Esophagus (tissue), 2 donors: ENCODE results near the gene LIN7A. TPM values are rescaled to one million over a fixed set of nuclear protein-coding genes. Genes with fewer than 3 reads are reported as not detected.

ENCODE experiments used
- H3K27ac ChIP-seq, 2 donors: one replicate each; pipeline ENCODE4 v1.5.1; 2013; ENCODE audit warnings: low read depth in 2 of 2, mild to moderate bottlenecking in 2 of 2, inconsistent platforms in 1 of 2, low read length in 1 of 2, moderate library complexity in 1 of 2
- H3K27me3 ChIP-seq, 2 donors: one replicate each; pipeline ENCODE4 v1.6.1; 2013; ENCODE audit warnings: low read length in 2 of 2, control low read depth in 1 of 2, mild to moderate bottlenecking in 1 of 2; ENCODE audit not compliant: insufficient read depth in 2 of 2, control insufficient read depth in 1 of 2
- H3K36me3 ChIP-seq, 2 donors: one replicate each; pipeline ENCODE4 v1.6.1; 2013; ENCODE audit warnings: low read length in 1 of 2; ENCODE audit not compliant: control insufficient read depth in 2 of 2, insufficient read depth in 2 of 2
- H3K4me1 ChIP-seq, 2 donors: one replicate each; pipeline ENCODE4 v1.6.1; 2013; ENCODE audit warnings: low read length in 1 of 2; ENCODE audit not compliant: control insufficient read depth in 2 of 2, insufficient read depth in 2 of 2
- H3K4me3 ChIP-seq, 2 donors: one replicate each; pipeline ENCODE4 v1.5.1; 2013; ENCODE audit warnings: low read length in 2 of 2, mild to moderate bottlenecking in 2 of 2, low read depth in 1 of 2, moderate library complexity in 1 of 2
- H3K9me3 ChIP-seq, 2 donors: one replicate each; pipeline ENCODE4 v1.6.1; 2013; ENCODE audit warnings: mild to moderate bottlenecking in 2 of 2, low read depth in 1 of 2, low read length in 1 of 2, moderate library complexity in 1 of 2; ENCODE audit not compliant: control insufficient read depth in 2 of 2, insufficient read depth in 1 of 2
- WGBS, 2 donors: extraction: QIAGEN DNeasy Blood & Tissue Kit; methylation state at CpG; one replicate each; pipeline ENCODE4 v1.1.7; 2013; 5-methylcytosine and 5-hydroxymethylcytosine counted together
- polyA plus RNA-seq, 2 donors: library from polyadenylated mRNA; stranded (reverse); fragments of 200-250 nt; gene quantifications; one replicate each; pipeline ENCODE4 v1.2.3, GENCODE V29; 2013
- donor health status: healthy with polysubstance abuse.
- donor health status: Bipolar disorder and iron deficiency.

Gene LIN7A
- polyA plus RNA-seq, 2 donors, result 0.15 to 0.16 TPM

DNA sequence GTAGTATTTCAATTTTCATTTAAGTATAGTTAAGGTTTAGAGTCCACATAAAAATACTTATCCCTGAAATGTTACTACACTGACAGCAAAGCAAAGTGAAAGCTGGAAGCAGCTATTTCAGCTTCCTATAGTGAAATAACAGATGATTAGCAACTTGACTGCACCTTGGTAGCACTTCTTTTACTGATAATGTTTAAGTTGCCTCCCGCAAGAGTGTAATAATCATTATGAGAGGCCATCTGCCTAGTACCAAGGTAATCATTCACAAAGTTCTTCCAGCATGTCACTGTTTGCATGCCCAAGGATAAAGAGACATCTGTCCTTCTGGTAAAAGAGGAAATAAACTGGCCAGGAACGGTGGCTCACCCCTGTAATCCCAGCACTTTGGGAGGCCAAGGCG is 69.8 kb downstream of the LIN7A start:
- no peaks in the 10 kb centered on the region for H3K9me3 ChIP-seq
- no peaks in the 10 kb centered on the region for H3K4me1 ChIP-seq
- no peak overlapping the region for H3K27ac ChIP-seq
- H3K36me3 ChIP-seq, result no peaks in the 10 kb centered on the region
- 56 to 76% methylated on average over 3 of the region's 3 CpGs for WGBS, 2 donors
- no peaks in the 10 kb centered on the region for H3K27me3 ChIP-seq
- H3K4me3 ChIP-seq, result no peak overlapping the region

DNA sequence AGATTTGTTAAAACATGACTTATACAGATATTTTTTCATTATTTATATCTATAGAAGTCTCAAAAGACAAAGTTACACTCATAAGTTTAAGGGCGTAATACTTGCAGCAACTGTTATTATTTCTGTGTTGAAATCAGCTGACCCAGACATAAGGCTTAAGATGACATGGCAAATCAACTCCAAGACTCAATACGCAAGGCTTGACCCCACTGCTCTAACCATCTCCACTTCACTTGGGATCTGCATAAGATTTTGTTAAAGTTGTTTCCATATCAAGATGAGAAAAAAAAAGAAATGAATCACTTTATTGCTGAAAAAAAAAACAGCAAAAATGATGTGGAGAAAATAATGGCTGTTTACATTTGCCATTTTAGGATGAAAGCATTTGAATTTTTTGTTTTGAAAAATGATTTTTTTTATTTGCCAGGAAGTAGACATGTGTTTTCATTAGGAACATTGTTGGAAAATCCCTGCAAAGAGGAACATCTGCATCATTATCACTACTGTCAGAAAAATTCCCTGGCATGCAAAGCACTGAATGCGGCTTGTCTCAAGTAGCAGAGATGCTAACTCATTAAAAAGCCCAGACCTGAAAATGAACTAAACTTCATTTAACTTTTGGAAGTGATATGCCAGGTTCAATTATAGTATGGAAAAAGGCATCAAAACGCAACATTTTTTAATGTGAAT is 73.5 kb downstream of the LIN7A start:
- no peak overlapping the region for H3K27ac ChIP-seq
- no peaks in the 10 kb centered on the region for H3K36me3 ChIP-seq
- no peaks in the 10 kb centered on the region for H3K9me3 ChIP-seq
- H3K4me3 ChIP-seq, result no peak overlapping the region
- no peaks in the 10 kb centered on the region for H3K4me1 ChIP-seq
- no peaks in the 10 kb centered on the region for H3K27me3 ChIP-seq
- WGBS, 2 donors, result 68 to 70% methylated on average over 4 of the region's 4 CpGs

GRCh38 chr12:80862531-80862930 is 75.2 kb downstream of the LIN7A start:
- Histone ChIP-seq H3K27ac (no peak overlapping the region), H3K4me3 (no peak overlapping the region), H3K27me3 (no peaks in the 10 kb centered on the region), H3K4me1 (no peaks in the 10 kb centered on the region), H3K36me3 (no peaks in the 10 kb centered on the region), H3K9me3 (no peaks in the 10 kb centered on the region)
- WGBS, 2 donors, result 83 to 86% methylated on average over 4 of the region's 4 CpGs

GRCh38 chr12:80861641-80862378 is 75.9 kb downstream of the LIN7A start:
- no peak overlapping the region for H3K4me3 ChIP-seq
- H3K4me1 ChIP-seq, result no peaks in the 10 kb centered on the region
- no peak overlapping the region for H3K27ac ChIP-seq
- WGBS, 2 donors, result 65 to 67% methylated on average over 2 of the region's 2 CpGs
- H3K27me3 ChIP-seq, result no peaks in the 10 kb centered on the region
- no peaks in the 10 kb centered on the region for H3K9me3 ChIP-seq
- H3K36me3 ChIP-seq, result no peaks in the 10 kb centered on the region

GRCh38 chr12:80860928-80861327 is 76.8 kb downstream of the LIN7A start:
- Histone ChIP-seq H3K27me3 (no peaks in the 10 kb centered on the region), H3K4me1 (no peaks in the 10 kb centered on the region), H3K9me3 (no peaks in the 10 kb centered on the region), H3K4me3 (no peak overlapping the region), H3K36me3 (no peaks in the 10 kb centered on the region), H3K27ac (no peak overlapping the region)
- WGBS, 2 donors, result 89 to 90% methylated on average over 5 of the region's 5 CpGs

- Histone ChIP-seq H3K9me3 (no peaks in the 10 kb centered on the region), H3K36me3 (no peaks in the 10 kb centered on the region), H3K27me3 (no peaks in the 10 kb centered on the region), H3K27ac (no peak overlapping the region), H3K4me1 (no peaks in the 10 kb centered on the region), H3K4me3 (no peak overlapping the region)
- 81 to 83% methylated on average over 2 of the region's 2 CpGs for WGBS, 2 donors
Observed at GRCh38 chr12:80860206-80860605, 77.5 kb downstream of the LIN7A start.

DNA sequence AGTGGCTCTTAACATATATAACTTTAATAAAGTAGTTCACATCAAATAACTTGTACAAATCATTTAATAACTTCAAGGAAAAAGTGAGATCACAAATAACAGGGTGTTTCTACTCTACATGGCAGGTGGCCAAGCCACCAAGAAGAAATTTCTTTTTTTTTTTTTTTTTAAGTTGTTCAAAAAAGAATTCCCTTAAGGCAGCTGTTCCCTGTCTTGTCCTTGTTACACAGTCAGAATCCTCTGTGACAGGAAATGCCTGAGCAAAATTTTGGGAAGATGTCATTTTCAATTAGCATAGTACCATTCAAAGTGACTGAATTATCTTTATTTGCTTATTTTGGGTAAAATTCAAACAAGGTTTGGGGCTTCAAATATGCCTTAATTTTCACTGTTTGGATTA is 79.4 kb downstream of the LIN7A start:
- no peaks in the 10 kb centered on the region for H3K4me1 ChIP-seq
- no peaks in the 10 kb centered on the region for H3K9me3 ChIP-seq
- H3K27me3 ChIP-seq, result no peaks in the 10 kb centered on the region
- H3K4me3 ChIP-seq, result no peak overlapping the region
- H3K36me3 ChIP-seq, result no peaks in the 10 kb centered on the region
- H3K27ac ChIP-seq, result no peak overlapping the region

GRCh38 chr12:80857311-80857710 is 80.4 kb downstream of the LIN7A start:
- 84 to 90% methylated on average over 1 of the region's 1 CpG for WGBS, 2 donors
- Histone ChIP-seq H3K36me3 (no peaks in the 10 kb centered on the region), H3K4me3 (no peak overlapping the region), H3K4me1 (no peaks in the 10 kb centered on the region), H3K27ac (no peak overlapping the region), H3K9me3 (no peaks in the 10 kb centered on the region), H3K27me3 (no peaks in the 10 kb centered on the region)

DNA sequence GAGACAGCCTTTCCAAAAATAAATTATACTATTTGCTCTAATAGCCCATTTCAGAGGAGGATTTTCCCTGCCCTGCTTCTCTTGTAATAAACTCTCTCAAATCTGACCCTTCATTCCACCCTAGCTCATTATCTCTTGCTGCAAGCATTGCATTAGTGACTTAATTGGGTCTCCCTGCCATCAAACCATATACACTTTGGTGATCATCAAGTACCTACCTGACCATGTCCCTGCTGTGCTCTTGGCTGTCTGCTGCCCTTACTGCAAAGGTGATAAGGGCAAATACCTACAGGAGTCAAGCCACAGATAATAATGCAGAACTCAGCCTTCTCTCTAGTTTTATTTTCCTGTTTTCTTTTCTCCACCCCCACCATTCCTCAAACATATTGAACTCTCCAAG is 88.4 kb downstream of the LIN7A start:
- Histone ChIP-seq H3K27me3 (no peaks in the 10 kb centered on the region), H3K27ac (no peak overlapping the region), H3K36me3 (no peaks in the 10 kb centered on the region), H3K4me1 (no peaks in the 10 kb centered on the region), H3K9me3 (no peaks in the 10 kb centered on the region), H3K4me3 (no peak overlapping the region)

DNA sequence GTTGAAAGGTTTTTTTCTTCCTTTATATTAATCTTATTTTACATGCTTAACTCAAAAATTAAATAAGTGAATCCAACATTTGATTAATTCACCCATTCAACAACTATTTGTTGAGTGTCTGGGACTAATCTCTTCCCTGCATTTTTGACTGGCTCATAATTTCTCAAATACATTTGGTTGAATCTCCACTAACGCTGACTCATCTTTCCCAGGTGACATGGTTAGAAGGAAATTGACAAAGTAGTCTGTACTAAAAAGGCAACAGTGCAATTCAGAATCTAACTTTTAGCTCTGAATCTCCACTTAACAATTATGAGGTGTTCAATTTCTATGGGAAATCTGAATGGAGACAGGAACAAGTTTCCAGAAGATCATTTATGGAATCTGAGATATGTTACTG is 88.9 kb downstream of the LIN7A start:
- H3K4me3 ChIP-seq, result no peak overlapping the region
- H3K9me3 ChIP-seq, result no peaks in the 10 kb centered on the region
- WGBS, 2 donors, result 71 to 77% methylated on average over 1 of the region's 1 CpG
- H3K36me3 ChIP-seq, result no peaks in the 10 kb centered on the region
- H3K27me3 ChIP-seq, result no peaks in the 10 kb centered on the region
- H3K4me1 ChIP-seq, result no peaks in the 10 kb centered on the region
- no peak overlapping the region for H3K27ac ChIP-seq
